IPS-11a (cell line): ENCODE data around the gene SLIT3.

Source experiments
- H3K4me3 ChIP-seq: one replicate; pipeline ENCODE4 v1.5.1; 2013; ENCODE audit warnings: low read depth, low read length, control low read depth

SLIT3 gene

GRCh38 chr5:168695301-168695835 is 605.6 kb downstream of the SLIT3 start:
- no peak overlapping the region for H3K4me3 ChIP-seq

DNA sequence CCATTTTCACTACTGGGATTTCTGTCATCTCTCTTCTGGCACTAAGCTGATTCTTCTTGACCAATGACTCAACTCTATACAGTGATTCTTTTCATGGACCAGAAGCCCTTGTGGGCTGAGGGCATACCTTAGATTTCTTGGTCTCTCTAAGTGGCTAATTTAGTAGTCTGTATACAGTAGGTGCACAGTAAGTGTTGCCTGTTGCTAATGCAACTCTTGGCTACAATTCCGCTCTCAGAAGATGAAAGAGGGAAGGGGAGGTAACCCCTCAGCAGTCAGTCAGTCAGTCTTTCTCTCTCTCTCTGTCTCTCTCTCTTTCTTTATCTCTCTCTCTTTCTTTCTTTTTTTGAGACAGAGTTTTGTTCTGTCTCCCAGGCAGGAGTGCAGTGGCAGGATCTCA is 606.6 kb downstream of the SLIT3 start:
- no peak overlapping the region for H3K4me3 ChIP-seq

GRCh38 chr5:168693883-168694282 is 607.1 kb downstream of the SLIT3 start:
- H3K4me3 ChIP-seq, result no peak overlapping the region

DNA sequence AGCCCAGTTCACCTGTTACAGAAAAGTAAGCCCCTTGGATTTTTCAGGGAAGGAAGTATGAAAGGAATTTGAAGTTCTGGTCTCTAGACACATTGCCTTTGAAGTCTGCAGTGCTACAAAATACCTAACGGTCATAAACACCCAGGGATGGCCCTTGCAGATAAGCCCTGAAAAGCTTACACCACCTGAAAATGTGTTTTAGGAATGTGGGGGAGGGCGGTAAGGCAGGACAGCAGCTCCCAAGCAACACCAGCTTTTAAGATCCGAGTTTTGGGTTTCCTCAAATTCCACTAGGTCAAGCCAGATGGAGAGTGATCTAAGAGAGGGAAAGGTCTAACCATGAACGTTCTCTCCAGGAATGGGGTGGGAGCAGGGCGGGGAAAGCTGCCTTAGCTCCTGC is 607.6 kb downstream of the SLIT3 start:
- no peak overlapping the region for H3K4me3 ChIP-seq

- no peak overlapping the region for H3K4me3 ChIP-seq
Measured at GRCh38 chr5:168691891-168692290, 609.0 kb downstream of the SLIT3 start.

DNA sequence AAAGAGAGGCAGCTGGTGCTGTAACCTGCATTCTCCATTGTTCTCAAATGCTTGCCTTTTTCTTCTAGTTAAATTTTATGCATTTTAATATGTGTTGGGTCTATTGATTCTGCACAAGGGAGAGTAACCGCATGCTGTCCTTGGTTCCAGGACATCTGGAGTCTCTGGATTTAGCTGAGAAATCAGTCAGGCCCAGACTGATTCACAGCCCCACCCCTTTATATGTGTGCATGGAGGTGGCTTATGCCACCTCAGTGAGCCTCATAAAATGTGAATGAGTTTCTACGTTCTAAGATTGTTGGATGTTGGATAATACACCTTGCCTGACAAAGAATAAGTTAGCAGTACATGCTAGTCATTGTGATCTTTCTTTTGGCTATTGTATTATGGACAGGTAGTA is 611.7 kb downstream of the SLIT3 start:
- H3K4me3 ChIP-seq, result no peak overlapping the region

GRCh38 chr5:168686837-168687236 is 614.1 kb downstream of the SLIT3 start:
- no peak overlapping the region for H3K4me3 ChIP-seq

DNA sequence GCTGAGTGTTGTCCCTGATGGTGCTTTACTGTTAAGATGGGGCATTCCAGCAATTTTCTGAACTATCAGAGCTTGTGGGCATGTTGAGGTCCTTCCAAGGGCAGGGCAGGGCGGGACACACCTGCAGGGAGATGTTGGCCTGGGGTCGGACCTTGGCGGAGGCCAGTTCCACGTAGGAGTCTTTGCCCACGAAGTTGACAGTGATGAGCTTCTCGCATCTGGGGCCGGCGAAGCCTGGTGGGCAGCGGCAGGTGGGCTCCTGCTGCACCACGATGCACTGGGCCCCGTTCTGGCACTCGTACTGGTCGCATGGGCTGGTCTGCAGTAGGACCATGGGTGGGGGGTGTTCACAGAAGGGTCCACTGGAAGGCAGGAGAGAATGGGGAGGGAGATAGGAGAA is 615.4 kb downstream of the SLIT3 start:
- no peak overlapping the region for H3K4me3 ChIP-seq

DNA sequence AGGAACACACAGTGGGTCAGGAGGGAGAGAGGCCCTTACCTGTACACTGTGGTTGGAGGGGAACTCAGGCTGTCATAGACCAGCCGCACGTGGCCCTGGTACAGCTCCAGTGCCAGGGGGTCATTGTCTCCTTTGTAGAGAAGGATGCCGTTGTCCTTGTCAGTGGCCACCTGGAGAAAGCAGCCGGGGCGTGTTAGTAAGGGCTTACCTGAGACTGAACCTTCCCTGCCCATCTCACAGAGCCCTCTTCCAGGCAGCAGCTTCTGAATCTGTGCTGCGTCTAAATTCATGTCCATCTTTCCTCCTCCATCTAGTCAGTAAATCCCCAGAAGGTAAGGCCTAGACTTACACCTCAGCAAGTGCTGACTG is 617.0 kb downstream of the SLIT3 start:
- H3K4me3 ChIP-seq, result no peak overlapping the region

DNA sequence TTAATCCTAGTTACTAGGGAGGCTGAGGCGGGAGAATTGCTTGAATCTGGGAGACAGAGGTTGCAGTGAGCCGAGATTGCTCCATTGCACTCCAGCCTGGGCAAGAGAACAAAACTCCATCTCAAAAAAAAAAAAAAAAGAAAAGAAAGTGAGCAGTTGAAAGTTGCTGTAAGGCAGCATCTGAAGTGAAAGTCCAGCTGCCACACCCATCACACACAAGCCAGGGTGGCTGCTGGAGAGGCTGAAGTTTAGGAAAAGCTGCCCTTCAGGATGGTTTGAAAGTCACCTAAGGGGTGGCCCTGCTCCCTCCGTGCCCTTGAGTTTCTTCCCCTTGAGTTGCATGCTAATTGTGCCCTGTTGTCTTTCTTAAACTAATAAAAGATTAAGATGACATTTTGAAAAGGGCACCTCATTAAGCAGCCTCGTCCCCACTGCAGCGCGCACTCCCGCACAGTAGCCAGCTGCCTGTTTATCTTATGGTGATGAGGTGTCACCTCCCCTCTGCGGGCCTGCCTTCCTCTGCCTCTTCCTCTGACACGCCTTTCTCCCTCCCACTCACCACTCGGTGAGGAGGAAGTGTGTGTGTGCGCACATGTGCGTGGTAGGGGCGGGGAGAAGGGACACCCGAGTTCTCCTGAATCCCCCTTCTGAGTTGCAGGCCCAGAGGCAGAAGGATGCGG is 617.6 kb downstream of the SLIT3 start:
- H3K4me3 ChIP-seq, result no peak overlapping the region

GRCh38 chr5:168681556-168682183 is 619.3 kb downstream of the SLIT3 start:
- no peak overlapping the region for H3K4me3 ChIP-seq

- no peak overlapping the region for H3K4me3 ChIP-seq
Measured at GRCh38 chr5:168680395-168680794, 620.5 kb downstream of the SLIT3 start.

DNA sequence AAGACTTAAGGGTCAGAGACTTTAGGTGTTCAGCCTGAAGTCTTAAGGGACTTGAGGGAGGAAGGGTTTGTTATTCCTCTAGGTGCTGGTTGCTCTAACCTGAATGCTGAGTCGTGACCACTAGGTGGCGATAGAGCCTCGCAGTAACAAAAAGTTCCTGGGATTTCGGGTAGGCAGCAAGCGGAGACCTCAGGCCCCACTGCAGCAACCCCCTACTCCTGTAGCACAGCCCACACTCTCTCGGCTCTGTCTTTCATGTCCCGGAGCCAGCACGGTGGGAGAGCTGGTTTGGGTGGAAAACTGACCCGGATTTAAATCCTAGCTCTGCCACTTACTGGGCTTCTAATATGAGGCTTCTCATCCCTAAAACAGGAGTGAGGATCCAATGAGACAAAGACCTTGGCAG is 621.4 kb downstream of the SLIT3 start:
- no peak overlapping the region for H3K4me3 ChIP-seq

GRCh38 chr5:168676501-168676900 is 624.4 kb downstream of the SLIT3 start:
- H3K4me3 ChIP-seq, result no peak overlapping the region

GRCh38 chr5:168675883-168676408 is 625.0 kb downstream of the SLIT3 start:
- no peak overlapping the region for H3K4me3 ChIP-seq

DNA sequence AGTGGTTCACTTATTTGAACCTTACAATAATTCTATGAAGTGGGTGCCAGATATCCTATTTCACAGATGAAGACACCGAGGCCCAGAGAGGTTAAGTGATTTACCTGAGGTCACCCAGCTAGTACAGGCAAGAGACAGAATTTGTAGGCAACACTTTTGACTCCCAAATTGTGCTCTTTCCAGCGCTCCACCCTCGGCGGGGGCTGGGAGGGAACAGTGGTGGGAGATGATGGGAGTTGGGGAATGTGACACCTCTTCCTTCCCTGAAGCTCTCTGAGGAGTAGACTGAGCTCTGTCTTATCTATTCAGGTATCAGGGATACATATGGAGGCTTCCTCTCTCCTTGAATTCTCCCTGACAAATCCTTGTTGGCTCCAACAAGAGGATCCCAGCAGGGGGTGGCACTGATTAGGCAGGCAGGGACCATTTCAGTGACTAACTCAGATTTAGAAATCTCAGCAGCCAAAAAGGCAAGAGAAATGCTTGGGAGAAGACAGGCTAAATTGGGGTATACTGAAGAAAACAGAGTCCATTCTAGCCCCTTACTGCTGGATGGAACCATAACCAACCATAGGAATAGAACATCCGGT is 626.0 kb downstream of the SLIT3 start:
- no peak overlapping the region for H3K4me3 ChIP-seq

GRCh38 chr5:168672888-168673287 is 628.1 kb downstream of the SLIT3 start:
- no peak overlapping the region for H3K4me3 ChIP-seq

DNA sequence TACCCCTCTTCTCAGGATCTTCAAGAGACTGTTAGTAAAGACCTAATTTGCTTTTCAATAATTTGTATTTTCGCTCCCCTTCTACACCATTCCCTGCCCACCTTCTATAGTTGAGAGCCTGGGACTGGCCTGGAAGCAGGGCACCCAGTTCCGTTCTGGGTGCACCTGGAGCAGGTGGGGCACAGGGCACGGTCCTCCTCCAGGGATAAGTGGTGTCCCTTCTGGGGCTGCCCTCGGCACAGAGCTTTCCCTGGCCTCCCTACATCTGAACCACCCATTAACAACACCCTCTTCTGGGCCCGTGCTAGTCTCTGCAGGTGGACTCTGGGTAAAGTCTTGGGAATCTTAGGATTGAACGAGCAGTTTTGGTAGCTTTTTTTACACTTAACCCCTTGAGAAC is 628.9 kb downstream of the SLIT3 start:
- H3K4me3 ChIP-seq, result no peak overlapping the region

DNA sequence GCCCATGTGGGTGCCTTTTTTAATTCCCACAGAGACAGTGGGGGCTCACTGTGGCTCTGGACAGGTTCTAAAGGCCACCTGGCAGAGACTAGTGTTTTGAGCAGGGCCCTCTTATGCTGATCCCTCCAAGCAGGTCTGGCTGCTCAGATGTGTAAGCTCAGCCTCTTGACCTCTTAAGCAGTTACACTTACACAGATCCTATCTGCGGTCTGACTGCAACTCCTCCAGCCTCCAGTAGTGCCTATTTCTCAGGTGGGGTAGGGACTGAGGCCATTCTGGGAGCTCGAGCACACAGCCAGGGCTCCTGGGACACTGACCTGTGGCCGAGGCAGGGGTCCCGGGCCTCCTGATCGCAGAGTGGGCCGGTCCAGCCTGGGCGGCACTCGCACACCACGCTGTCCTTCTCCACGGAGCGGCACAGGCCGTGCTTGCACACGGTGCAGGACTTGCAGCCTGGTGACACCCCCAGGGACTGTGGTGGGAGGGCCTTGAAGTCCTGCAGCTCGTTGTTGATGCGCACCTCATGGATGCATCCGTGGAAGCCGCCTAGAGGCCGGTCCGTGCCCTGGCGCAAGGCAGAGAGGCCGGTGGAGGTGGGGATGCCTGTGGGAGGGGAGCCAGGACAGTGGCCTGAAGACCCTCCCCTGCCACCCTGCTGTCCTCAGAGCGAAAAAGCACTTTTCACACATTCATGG is 629.9 kb downstream of the SLIT3 start:
- no peak overlapping the region for H3K4me3 ChIP-seq

DNA sequence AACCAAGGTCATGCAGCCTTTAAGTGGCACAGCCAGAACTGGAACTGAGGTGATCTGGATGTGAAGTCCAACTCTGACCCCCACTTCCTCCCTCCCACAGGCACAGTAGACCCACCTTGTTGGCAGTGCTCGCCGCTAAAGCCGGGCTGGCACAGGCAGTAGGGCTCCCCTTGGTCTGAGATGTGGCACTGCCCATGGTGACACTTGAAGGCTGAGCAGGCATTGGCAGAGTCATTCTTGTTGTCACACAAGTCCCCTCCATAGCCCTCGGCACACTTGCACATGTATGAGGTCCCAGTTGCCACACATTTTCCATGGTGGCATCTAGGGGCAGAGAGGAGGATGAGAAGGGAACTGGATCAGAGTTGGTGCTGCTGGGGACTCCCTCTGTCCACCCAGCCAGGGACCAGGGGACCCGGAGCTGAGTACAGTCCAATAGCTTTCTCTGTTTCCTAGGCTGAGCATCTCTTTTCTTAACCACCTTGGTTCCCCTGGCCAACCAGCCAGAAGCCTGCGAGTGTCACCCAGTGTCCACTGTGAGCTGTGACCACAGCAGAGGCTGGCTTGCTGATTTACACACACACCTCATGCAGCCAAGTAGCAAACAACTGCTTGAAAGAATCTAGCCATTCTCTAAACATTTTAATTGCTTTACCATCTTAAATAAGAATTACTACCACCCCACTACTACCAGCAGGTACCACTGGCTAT is 631.1 kb downstream of the SLIT3 start:
- no peak overlapping the region for H3K4me3 ChIP-seq

DNA sequence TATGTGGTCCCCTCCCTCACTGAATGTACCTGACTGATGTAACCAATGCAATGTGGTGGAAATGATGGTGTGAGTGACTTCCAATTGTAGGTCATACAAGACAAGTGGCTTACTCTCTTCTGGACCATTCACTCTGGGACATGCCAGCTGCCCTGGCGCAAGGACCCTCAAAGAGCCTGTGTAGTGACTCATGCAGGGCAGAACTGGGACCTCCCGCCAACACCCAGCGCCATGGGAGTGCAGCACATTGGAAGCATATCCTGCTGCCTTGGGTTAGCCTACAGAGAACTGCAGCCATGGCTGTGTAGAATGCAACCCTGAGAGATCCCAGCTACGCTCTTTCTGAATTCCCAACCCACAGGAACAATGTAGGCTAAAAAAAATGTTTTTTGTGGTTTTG is 631.8 kb downstream of the SLIT3 start:
- no peak overlapping the region for H3K4me3 ChIP-seq
